ENCODE measurements around the gene ULK4.
"Not testable (repeated sequence)": the region's sequence is repeated elsewhere in the genome, so short reads cannot be mapped to it uniquely, and the experiment has no call there.

The ULK4 gene

GRCh38 chr3:41961751-41962679 is at the start of gene ULK4:
Gene ULK4 (minus strand): TSS chr3:41962103. CDS start chr3:41954759, 7,344 bp downstream.
- DNase-seq, result peak; percentile 63

DNA sequence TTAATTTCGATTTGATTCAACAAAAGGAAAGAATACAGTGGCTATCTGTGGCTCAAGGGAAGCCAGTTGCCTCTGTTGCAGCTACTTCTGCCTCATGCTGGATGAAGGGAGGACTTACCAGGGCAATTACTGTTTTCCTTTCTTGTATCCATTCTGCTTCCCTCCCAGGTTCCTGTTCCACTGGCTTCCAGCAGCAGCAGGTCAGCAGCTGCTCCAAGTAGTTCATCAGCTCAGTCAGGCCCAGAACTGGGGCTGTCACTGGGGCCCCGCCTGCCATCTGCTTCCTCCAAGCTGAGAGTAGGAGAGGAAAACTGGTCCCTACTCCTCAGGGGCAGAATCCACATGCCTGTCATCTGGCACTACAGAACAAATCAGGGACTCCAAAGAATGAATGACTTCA is 48.6 kb upstream of the ULK4 start:
- DNase-seq, result no peak

DNA sequence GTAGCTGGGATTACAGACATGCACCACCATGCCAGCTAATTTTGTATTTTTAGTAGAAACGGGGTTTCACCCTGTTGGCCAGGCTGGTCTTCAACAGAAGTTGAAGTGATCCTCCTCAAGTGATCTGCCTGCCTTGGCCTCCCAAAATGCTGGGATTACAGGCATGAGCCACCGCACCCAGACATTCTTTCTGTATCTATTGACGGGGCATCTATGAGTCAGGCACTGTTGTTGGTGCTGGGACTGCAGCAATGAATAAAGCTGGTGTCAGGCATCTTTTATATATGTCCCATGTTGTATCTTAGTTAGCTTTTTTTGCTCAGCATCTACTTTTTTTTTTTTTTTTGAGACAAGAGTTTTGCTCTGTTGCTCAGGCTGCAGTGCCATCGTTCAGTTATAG is 47.6 kb upstream of the ULK4 start:
- DNase-seq, result no peak

- DNase-seq, result no peak
Observed at GRCh38 chr3:42007785-42008184, 45.9 kb upstream of the ULK4 start.

- no peak for DNase-seq
Observed at GRCh38 chr3:42005401-42005800, 43.5 kb upstream of the ULK4 start.

GRCh38 chr3:42002790-42003189 is 40.9 kb upstream of the ULK4 start:
- no peak for DNase-seq

GRCh38 chr3:42001777-42002176 is 39.9 kb upstream of the ULK4 start:
- no peak for DNase-seq

DNA sequence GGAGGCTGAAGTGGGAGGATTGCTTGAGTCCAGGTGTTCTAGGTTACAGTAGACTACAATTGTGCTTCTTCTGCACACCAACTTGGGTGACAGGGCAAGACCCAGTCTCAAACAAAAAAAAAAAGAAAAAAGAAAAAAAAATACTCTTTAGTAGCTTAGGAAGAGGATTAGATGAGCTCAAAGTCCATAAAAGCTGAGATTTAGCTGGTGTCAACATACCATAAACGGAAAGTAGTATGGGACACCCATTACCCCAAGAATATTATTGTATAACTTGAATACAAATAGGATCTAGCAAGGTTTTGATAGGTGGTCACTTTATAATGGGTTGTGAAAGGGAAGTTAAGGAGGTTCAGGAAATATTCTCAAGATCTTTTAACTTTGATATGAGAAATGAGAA is 38.0 kb upstream of the ULK4 start:
- no peak for DNase-seq

GRCh38 chr3:41997702-41998550 is 36.0 kb upstream of the ULK4 start:
- peak; percentile 28 for DNase-seq

- no peak for DNase-seq
Observed at GRCh38 chr3:41991437-41991836, 29.5 kb upstream of the ULK4 start.

DNA sequence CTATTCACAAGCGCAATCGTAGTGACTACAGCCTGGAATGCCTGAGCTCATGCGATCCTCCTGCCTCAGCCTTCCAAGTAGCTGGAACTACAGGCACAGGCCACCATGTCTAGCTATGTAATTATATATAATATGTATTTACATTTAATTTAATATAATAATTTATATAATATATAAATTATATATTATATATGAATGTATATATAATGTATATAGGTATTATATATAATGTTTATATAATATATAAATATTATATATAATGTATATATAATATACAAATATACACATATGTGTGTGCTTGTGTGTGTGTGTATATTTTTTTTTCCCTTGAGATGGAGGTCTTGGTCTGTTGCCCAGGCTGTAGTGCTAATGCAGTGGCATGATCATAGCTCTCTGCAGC is 27.6 kb upstream of the ULK4 start:
- no peak for DNase-seq

DNA sequence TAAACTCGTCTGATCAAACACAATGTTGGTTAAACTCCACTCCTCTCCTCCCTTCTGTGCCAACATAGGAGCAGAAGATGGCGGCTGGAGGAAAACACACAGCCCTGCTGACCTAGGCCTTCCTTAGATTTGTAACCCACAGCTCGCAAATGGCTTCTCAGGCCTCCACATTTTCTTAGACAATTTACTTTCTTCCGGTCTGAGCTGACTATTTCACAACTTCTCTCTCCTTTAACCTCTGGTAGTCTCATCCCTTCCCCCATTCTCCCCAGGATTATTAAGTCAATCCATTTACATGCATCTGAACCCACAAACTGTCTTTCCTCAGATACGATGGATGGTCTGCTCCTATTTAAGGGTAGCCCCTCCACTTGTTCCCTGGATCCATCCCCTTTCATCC is 25.7 kb upstream of the ULK4 start:
- DNase-seq, result no peak

DNA sequence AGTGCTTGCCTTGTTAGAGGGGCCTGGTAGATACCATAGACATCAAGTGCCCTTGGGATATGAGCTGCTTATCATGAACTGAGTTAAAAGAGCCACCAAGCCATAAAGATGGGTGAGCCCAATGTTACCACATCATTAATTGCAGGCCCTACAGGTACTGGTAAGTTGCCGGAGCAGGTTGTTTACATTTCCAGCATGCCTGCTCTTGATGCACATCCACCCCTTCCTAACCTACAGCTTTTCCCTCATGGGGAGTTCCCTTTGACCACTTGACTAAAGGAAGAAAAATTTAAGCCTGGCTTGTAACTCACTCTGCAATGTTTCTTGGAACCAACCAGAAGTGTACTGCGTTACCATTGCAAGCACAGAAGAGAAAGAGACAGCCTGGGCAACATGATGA is 24.7 kb upstream of the ULK4 start:
- no peak for DNase-seq

- no peak for DNase-seq
Observed at GRCh38 chr3:41985018-41985417, 23.1 kb upstream of the ULK4 start.

- DNase-seq, result not testable (repeated sequence)
Observed at GRCh38 chr3:41983091-41983490, 21.2 kb upstream of the ULK4 start.

DNA sequence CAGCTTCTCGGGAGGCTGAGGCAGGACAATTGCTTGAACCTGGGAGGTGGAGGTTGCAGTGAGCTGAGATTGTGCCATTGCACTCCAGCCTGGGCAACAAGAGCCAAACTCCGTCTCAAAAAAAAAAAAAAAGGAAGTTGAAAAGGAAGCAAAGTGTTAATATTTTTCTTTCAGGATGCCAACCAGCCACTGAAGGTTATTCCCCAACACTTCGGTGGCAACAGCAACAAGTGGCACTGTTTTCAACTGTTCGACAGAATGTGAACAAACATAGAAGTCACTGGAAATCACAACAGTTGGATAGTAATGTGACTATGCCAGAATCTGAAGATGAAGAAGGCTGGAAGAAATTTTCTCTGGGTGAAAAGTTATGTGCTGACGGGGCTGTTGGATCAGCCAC is 15.5 kb upstream of the ULK4 start:
- not testable (repeated sequence) for DNase-seq

DNA sequence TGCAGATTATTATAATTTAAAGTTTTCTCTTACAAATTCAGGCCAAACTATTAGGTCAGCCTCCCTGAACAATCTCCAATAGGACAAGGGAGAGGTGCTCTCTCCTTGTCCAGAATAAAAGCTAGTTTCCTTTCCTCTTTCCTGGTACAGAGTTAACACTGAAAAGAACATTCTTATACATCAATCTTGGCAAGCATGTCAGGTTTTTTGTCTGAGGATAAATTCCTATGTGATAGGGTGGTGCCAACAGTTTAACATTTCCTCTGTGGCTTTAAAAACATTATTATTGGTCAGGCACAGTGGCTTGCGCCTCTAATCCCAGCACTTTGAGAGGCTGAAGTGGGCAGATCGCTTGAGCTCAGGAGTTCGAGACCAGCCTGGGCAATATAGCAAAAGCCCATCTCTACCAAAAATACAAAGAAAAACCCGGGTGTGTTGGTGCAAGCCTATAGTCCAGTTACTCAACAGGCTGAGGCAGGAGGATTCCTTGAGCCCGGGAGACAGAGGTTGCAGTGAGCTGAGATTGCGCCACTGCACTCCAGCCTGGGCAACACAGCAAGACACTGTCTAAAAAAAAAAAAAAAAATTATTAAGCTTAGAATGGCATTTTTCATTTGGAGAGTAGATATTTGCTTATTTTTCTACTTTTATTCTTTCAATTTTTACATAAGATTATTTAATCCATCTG is 13.7 kb upstream of the ULK4 start:
- no peak for DNase-seq

GRCh38 chr3:41974223-41974622 is 12.3 kb upstream of the ULK4 start:
- DNase-seq, result no peak

GRCh38 chr3:41972802-41973201 is 10.9 kb upstream of the ULK4 start:
- no peak for DNase-seq

GRCh38 chr3:41966206-41966605 is 4.3 kb upstream of the ULK4 start:
- no peak for DNase-seq

- no peak for DNase-seq
Observed at GRCh38 chr3:41963823-41964222, 1.9 kb upstream of the ULK4 start.

- DNase-seq, result peak; percentile 21
Observed at GRCh38 chr3:41960826-41961750, 815 bp downstream of the ULK4 start.

All from 8988T (cell line).